A204.1 (cell line): Measurements from ENCODE around the gene LNX2.
"Not testable (repeated sequence)": the region's sequence is repeated elsewhere in the genome, so short reads cannot be mapped to it uniquely, and the experiment has no call there.

Experiments used
- FAIRE-seq: peaks from 2 replicates; lab custom pipeline; 2012; peaks lifted over from hg19 to GRCh38; lab: Jason Lieb, UNC

The LNX2 gene

GRCh38 chr13:27636589-27637288 is 16.4 kb upstream of the LNX2 start:
- FAIRE-seq, result no peak

- FAIRE-seq, result no peak
These were observed 14.9 kb upstream of the LNX2 start for GRCh38 chr13:27635266-27635665.

- no peak for FAIRE-seq
These were observed 14.5 kb upstream of the LNX2 start for GRCh38 chr13:27634791-27635190.

GRCh38 chr13:27634231-27634630 is 13.9 kb upstream of the LNX2 start:
- no peak for FAIRE-seq

- no peak for FAIRE-seq
These were observed 12.3 kb upstream of the LNX2 start for GRCh38 chr13:27632648-27633047.

GRCh38 chr13:27632214-27632613 is 11.9 kb upstream of the LNX2 start:
- FAIRE-seq, result no peak

- FAIRE-seq, result no peak
These were observed 11.3 kb upstream of the LNX2 start for GRCh38 chr13:27631665-27632064.

GRCh38 chr13:27631156-27631555 is 10.8 kb upstream of the LNX2 start:
- FAIRE-seq, result no peak

- FAIRE-seq, result not testable (repeated sequence)
These were observed 8.4 kb upstream of the LNX2 start for GRCh38 chr13:27628766-27629165.

GRCh38 chr13:27628081-27628480 is 7.8 kb upstream of the LNX2 start:
- no peak for FAIRE-seq

GRCh38 chr13:27627380-27627779 is 7.1 kb upstream of the LNX2 start:
- no peak for FAIRE-seq

GRCh38 chr13:27625839-27626238 is 5.5 kb upstream of the LNX2 start:
- no peak for FAIRE-seq

- no peak for FAIRE-seq
These were observed 3.7 kb upstream of the LNX2 start for GRCh38 chr13:27624071-27624470.

GRCh38 chr13:27622881-27623280 is 2.6 kb upstream of the LNX2 start:
- no peak for FAIRE-seq

GRCh38 chr13:27622102-27622820 is 1.9 kb upstream of the LNX2 start:
- FAIRE-seq, result no peak

GRCh38 chr13:27621366-27622101 is 1.2 kb upstream of the LNX2 start, which contains the start of gene POLR1D:
Gene POLR1D, plus strand, starts transcription at chr13:27621892. Its CDS starts 92 bp downstream, at chr13:27621984.
- FAIRE-seq, result no peak

GRCh38 chr13:27621116-27621365 is 712 bp upstream of the LNX2 start:
- no peak for FAIRE-seq

- no peak for FAIRE-seq
These were observed 477 bp downstream of the LNX2 start for GRCh38 chr13:27619728-27620376.

- no peak for FAIRE-seq
These were observed 1.1 kb downstream of the LNX2 start for GRCh38 chr13:27619093-27619727.

GRCh38 chr13:27617881-27618321 is 2.4 kb downstream of the LNX2 start:
- no peak for FAIRE-seq

- FAIRE-seq, result no peak
These were observed 6.7 kb downstream of the LNX2 start for GRCh38 chr13:27613628-27614027.

- FAIRE-seq, result no peak
These were observed 13.2 kb downstream of the LNX2 start for GRCh38 chr13:27607125-27607524.
